Bronchial epithelial cell (primary cell): ENCODE data around the gene SEC14L1. TPM values are rescaled to one million over a fixed set of nuclear protein-coding genes. Genes with fewer than 3 reads are reported as not detected.
"Not testable (repeated sequence)": the region's sequence is repeated elsewhere in the genome, so short reads cannot be mapped to it uniquely, and the experiment has no call there.

ENCODE experiments used
- DNase-seq: peaks from one replicate; pipeline ENCODE4 v3.0.0-alpha.2; 2010; ENCODE audit warnings: low read depth
- FAIRE-seq: peaks from 2 replicates; lab custom pipeline; 2011; peaks lifted over from hg19 to GRCh38; lab: Jason Lieb, UNC
- H3K27me3 ChIP-seq: 2 replicates; pipeline ENCODE4 v1.5.1; 2011; ENCODE audit warnings: low read length; ENCODE audit not compliant: control insufficient read depth, insufficient read depth
- H3K36me3 ChIP-seq: 2 replicates; pipeline ENCODE4 v1.5.1; 2011; ENCODE audit warnings: low read length; ENCODE audit not compliant: control insufficient read depth, insufficient read depth
- H3K4me3 ChIP-seq: 2 replicates; pipeline ENCODE4 v1.5.1; 2011; ENCODE audit warnings: mild to moderate bottlenecking, low read depth, low read length, control low read depth
- total RNA-seq: library from RNA; depleted of rRNA; stranded (reverse); fragments of >200 nt; gene quantifications from 2 replicates; pipeline ENCODE4 v1.2.1, GENCODE V29; 2014
- TF ChIP-seq, protein P1 (sequence below): IDR thresholded peaks from 2 replicates; pipeline ENCODE4 v1.5.1; 2011; ENCODE audit warnings: mild to moderate bottlenecking, moderate library complexity, low read length, control low read depth, inconsistent platforms; ENCODE audit not compliant: insufficient read depth, severe bottlenecking

SEC14L1 gene
- total RNA-seq, 1 donor from 2014 or later, result 21.6 TPM

DNA sequence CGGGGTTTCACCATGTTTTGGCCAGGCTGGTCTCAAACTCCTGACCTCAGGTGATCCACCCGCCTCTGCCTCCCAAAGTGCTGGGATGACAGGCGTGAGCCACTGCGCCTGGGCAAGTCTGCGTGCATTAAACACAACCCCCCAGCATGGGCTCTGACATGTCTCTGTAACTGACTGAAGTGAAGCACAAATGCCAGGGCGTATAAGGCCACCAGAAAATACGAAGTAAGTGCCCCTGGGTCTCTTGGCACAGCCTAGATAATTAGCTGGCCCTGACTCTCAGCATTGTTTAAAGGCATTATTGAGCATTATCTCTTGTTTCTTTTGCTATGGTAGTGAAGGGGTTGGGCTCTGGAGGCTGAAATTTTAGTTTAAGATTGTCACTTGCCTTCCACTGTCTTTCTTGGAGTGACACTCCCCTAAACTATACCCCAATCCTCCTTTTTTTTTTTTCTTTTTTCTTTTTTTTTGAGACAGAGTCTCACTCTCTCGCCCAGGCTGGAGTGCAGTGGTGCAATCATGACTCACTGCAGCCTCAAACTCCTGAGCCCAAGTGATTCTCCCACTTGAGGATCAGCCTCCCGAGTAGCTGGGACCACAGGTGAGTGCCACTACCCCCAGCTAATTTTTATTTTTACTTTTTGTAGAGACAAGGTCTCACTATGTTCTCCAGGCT lies 8.2 kb upstream of the SEC14L1 start:
- DNase-seq (peak; percentile 32), FAIRE-seq (no peak)
- Histone ChIP-seq H3K27me3 (no peaks in the 10 kb centered on the region), H3K4me3 (no peak overlapping the region), H3K36me3 (peaks cover 1% of the 10 kb centered on the region)
- TF ChIP-seq, protein P1, sequence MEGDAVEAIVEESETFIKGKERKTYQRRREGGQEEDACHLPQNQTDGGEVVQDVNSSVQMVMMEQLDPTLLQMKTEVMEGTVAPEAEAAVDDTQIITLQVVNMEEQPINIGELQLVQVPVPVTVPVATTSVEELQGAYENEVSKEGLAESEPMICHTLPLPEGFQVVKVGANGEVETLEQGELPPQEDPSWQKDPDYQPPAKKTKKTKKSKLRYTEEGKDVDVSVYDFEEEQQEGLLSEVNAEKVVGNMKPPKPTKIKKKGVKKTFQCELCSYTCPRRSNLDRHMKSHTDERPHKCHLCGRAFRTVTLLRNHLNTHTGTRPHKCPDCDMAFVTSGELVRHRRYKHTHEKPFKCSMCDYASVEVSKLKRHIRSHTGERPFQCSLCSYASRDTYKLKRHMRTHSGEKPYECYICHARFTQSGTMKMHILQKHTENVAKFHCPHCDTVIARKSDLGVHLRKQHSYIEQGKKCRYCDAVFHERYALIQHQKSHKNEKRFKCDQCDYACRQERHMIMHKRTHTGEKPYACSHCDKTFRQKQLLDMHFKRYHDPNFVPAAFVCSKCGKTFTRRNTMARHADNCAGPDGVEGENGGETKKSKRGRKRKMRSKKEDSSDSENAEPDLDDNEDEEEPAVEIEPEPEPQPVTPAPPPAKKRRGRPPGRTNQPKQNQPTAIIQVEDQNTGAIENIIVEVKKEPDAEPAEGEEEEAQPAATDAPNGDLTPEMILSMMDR, result no peak

DNA sequence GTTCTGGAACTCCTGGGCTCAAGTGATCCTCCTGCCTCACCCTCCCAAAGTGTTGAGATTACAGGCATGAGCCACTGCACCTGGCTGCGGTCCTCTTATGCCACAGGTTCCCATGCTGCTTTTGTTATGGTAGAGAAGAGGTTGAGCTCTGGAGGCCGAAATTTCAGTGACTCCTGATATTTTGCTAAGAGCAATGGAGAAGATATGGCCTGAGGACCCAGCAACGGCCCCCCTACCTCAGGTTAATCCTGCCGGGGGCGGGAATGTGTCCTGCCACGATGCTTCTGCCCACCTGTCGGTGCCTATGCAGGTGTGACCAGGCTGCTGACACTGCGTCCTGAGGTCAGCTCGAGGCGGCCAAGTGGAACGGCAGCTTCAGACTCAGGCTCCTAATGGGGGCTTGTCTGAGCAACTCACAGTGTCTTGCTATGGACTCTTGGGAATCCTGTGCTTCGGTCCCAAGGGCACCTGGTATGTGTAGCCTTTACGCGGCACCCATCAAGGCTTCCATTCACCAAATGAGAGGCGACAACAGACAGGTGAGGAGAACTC lies 7.6 kb upstream of the SEC14L1 start:
- FAIRE-seq (no peak), DNase-seq (no peak)
- TF ChIP-seq, protein P1, result no peak

DNA sequence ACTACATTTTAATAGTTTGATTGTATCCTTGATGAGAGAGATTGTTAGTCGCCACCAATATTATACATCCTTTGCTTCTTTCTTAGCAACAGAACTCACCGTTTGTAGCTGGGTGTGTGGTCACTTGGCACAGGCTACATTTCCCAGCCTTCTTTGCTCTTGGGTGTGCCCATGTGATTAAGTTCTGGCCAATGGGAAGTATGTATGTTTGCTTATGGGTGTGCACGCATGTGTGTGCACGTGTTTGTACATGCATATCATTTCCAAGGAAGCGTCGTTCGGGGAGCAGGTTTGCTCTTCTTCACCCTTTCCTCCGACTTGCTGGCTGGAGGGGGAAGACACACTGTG lies 4.4 kb upstream of the SEC14L1 start:
- H3K27me3 ChIP-seq, result no peaks in the 10 kb centered on the region
- TF ChIP-seq, protein P1, result no peak
- H3K4me3 ChIP-seq, result no peak overlapping the region
- FAIRE-seq, result no peak
- H3K36me3 ChIP-seq, result peaks cover 1% of the 10 kb centered on the region
- no peak for DNase-seq

More for the DNA sequence above, 7.6 kb upstream of the SEC14L1 start:
- Histone ChIP-seq H3K36me3 (peaks cover 1% of the 10 kb centered on the region), H3K27me3 (no peaks in the 10 kb centered on the region), H3K4me3 (no peak overlapping the region)

DNA sequence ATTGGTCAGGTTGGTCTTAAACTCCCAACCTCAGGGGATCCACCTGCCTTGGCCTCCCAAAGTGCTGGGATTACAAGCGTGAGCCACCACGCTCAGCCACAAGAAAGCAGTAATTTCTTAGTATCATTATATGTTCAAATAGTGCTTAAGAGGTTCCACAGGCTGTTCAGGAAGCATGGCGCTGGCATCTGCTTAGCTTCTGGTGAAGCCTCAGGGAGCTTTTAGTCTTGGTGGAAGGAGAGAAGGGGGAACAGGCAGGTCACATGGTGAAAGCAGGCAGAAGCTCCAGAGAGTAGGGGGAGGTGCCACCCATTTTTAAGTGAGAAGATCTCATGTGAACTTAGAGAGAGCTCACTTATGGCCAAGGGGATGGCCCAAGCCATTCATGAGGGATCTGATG lies 3.7 kb upstream of the SEC14L1 start:
- TF ChIP-seq, protein P1, result no peak
- Histone ChIP-seq H3K36me3 (peaks cover 1% of the 10 kb centered on the region), H3K27me3 (no peaks in the 10 kb centered on the region), H3K4me3 (no peak overlapping the region)
- FAIRE-seq (no peak), DNase-seq (no peak)

DNA sequence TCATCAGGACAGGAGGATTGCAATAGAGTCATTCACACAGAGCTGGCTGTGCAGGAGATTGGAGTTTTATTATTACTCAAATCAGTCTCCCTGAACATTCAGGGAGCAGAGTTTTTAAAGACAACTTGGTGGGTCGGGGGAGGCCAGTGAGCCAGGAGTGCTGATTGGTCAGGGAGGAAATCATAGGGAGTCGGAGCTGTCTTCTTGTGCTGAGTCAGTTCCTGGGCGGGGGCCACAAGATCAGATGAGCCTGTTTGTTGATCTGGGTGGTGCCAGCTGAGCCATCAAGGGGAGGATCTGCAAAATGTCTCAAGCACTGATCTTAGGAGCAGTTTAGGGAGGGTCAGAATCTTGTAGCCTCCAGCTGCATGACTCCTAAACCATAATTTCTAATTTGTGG lies 2.9 kb upstream of the SEC14L1 start:
- not testable (repeated sequence) for H3K4me3 ChIP-seq

DNA sequence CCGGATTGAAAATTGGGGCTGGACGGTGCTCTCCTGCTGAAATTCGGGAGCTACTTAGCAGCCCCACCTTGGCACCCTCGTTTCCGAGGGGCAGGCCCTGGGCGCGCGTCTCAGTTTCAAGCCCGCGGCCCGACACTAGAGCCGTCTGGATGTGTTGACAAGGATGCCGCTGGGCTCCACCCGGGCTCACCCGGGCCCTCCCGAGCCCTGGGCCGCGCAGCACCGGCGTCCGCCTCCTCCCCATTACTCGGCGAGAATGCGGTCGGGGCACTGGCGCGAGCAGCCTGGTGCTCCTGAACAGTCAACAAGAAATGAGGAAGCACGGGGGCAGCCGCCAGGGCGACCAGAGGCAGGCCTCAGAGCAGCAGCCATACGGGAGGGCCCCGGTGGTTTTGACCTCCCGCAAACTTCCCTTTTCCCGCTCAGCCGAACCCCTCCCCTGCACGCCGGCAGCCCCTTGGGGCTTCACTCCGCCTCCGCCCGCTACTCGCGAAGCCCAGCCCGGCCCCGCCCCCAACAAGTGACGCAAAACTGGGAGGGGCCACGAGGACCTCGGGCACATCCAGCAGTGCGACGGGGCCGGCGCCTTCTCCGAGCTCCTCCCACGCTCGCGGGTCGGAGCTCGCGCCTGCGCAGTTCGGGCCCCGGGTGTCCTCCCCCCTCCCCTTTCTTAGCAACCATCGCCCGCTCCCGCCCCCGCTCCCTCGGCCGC lies 447 bp upstream of the SEC14L1 start:
- DNase-seq (peak; percentile 83), FAIRE-seq (no peak)
- Histone ChIP-seq H3K36me3 (peaks cover 7% of the 10 kb centered on the region), H3K27me3 (no peaks in the 10 kb centered on the region), H3K4me3 (peak overlapping the region; percentile 79)
- TF ChIP-seq, protein P1, result no peak

More for the DNA sequence above, 2.9 kb upstream of the SEC14L1 start:
- not testable (repeated sequence) for H3K36me3 ChIP-seq, H3K27me3 ChIP-seq, FAIRE-seq
- DNase-seq, result peak; percentile 92
